Measurements from ENCODE around the gene PPARD. TPM values are rescaled to one million over a fixed set of nuclear protein-coding genes. Genes with fewer than 3 reads are reported as not detected.
"Not testable (repeated sequence)": the region's sequence is repeated elsewhere in the genome, so short reads cannot be mapped to it uniquely, and the experiment has no call there.

PPARD gene
- total RNA-seq, 4 donors from 2014 or later, result 17.3 to 40.3 (median 35.9) TPM

- Histone ChIP-seq H3K27me3 (no peaks in the 10 kb centered on the region), H3K36me3 (no peaks in the 10 kb centered on the region), H3K27ac (no peak overlapping the region), H3K4me1 (peaks cover 0 to 6% of the 10 kb centered on the region in 2 donors), H3K9me3 (no peaks in the 10 kb centered on the region), H3K4me3 (replicated peaks in 1 of 3) (no peak overlapping the region)
- intact Hi-C loops (cut with DNase I), result no loop called here
- 94 to 99% methylated on average over 8 of the region's 8 CpGs for WGBS, 2 donors
- TF ChIP-seq POLR2A (IDR thresholded peaks at IDR 0.05), result no peak
- no peak for DNase-seq
Observed at GRCh38 chr6:35321091-35321490, 21.3 kb upstream of the PPARD start.

GRCh38 chr6:35327349-35328027, 14.9 kb upstream of the PPARD start:
- intact Hi-C loops (cut with DNase I), result no loop called here
- peak; percentile 52 to 54 for DNase-seq
- 55 to 62% methylated on average over 6 to 7 of the region's 7 CpGs for WGBS, 2 donors

GRCh38 chr6:35328108-35328723, 14.1 kb upstream of the PPARD start:
- Histone ChIP-seq H3K27me3 (no peaks in the 10 kb centered on the region), H3K36me3 (no peaks in the 10 kb centered on the region), H3K4me1 (no peaks in the 10 kb centered on the region), H3K27ac (no peak overlapping the region), H3K4me3 (replicated peaks in 1 of 3) (no peak overlapping the region), H3K9me3 (no peaks in the 10 kb centered on the region)
- WGBS, 2 donors, result 100% methylated on average over 1 of the region's 1 CpG
- TF ChIP-seq POLR2A (IDR thresholded peaks at IDR 0.05), result no peak
- no peak for TF ChIP-seq CTCF (IDR thresholded peaks at IDR 0.05)
- intact Hi-C loops (cut with DNase I), result no loop called here
- no peak for DNase-seq

More at GRCh38 chr6:35327349-35328027, 14.9 kb upstream of the PPARD start:
- Histone ChIP-seq H3K36me3 (no peaks in the 10 kb centered on the region), H3K4me3 (replicated peaks in 1 of 3) (no peak overlapping the region), H3K9me3 (no peaks in the 10 kb centered on the region), H3K27me3 (no peaks in the 10 kb centered on the region), H3K27ac (no peak overlapping the region), H3K4me1 (no peaks in the 10 kb centered on the region)
- TF ChIP-seq CTCF (IDR thresholded peaks at IDR 0.05), result peak in 5 of 6 experiments; percentile 17 to 49 (median 35)
- no peak for TF ChIP-seq POLR2A (IDR thresholded peaks at IDR 0.05)

- intact Hi-C loops (cut with DNase I); H3K27ac ChIP-seq; H3K4me3 ChIP-seq (replicated peaks in 1 of 3); H3K27me3 ChIP-seq; H3K36me3 ChIP-seq; H3K4me1 ChIP-seq; H3K9me3 ChIP-seq; DNase-seq: not testable (repeated sequence)
- WGBS, 2 donors, result 94% methylated on average over 8 of the region's 8 CpGs
Observed at GRCh38 chr6:35328965-35329364, 13.4 kb upstream of the PPARD start.

- TF ChIP-seq CTCF (IDR thresholded peaks at IDR 0.05), result no peak
- no peak for TF ChIP-seq POLR2A (IDR thresholded peaks at IDR 0.05)
- no peaks in the 10 kb centered on the region for H3K27me3 ChIP-seq
- no peaks in the 10 kb centered on the region for H3K9me3 ChIP-seq
- intact Hi-C loops (cut with DNase I), result no loop called here
- H3K4me1 ChIP-seq, result no peaks in the 10 kb centered on the region
- DNase-seq, result no peak
- H3K27ac ChIP-seq, result no peak overlapping the region
- WGBS, 2 donors, result 96 to 97% methylated on average over 9 of the region's 9 CpGs
- H3K4me3 ChIP-seq (replicated peaks in 1 of 3), result no peak overlapping the region
- no peaks in the 10 kb centered on the region for H3K36me3 ChIP-seq
Observed at GRCh38 chr6:35330541-35331119, 11.7 kb upstream of the PPARD start.

Measured in thyroid gland (tissue), 4 donors.